OCI-M2 (cell line): ENCODE measurements around the gene XRN1.
"Not testable (repeated sequence)": the region's sequence is repeated elsewhere in the genome, so short reads cannot be mapped to it uniquely, and the experiment has no call there.

ENCODE experiments used
- DNase-seq: peaks from one replicate; lab custom pipeline; 2025; ENCODE audit not compliant: unreplicated experiment; lab: John Stamatoyannopoulos, UW

XRN1 gene

GRCh38 chr3:142447852-142448823, at the start of gene XRN1:
Gene XRN1 (minus strand): TSS chr3:142448037. CDS start chr3:142447944, 93 bp downstream.
- peak; percentile 46 for DNase-seq

- DNase-seq: no peak
Observed at GRCh38 chr3:142495103-142495502, 47.3 kb upstream of the XRN1 start.

DNA sequence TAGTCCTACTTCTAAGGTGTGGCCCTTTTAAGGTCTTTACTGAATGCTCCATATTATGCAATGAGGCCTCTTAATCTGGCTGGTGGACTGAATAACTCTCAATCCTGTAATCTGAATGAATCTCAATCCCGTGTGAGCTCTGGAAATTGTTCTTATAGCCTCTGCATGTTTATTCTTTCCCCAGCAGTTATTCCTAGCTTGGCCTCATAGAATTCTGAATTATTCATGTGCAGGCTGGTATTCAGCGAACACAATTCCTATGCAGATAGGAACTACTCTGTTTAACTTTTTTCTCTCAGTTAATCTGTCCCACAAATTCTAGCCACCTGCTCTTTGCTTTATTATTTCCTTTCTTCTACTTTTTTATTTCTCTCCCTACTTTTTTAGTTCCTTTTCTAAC, 44.3 kb upstream of the XRN1 start:
- DNase-seq: no peak

GRCh38 chr3:142489572-142490323, 41.9 kb upstream of the XRN1 start:
- DNase-seq: no peak

DNA sequence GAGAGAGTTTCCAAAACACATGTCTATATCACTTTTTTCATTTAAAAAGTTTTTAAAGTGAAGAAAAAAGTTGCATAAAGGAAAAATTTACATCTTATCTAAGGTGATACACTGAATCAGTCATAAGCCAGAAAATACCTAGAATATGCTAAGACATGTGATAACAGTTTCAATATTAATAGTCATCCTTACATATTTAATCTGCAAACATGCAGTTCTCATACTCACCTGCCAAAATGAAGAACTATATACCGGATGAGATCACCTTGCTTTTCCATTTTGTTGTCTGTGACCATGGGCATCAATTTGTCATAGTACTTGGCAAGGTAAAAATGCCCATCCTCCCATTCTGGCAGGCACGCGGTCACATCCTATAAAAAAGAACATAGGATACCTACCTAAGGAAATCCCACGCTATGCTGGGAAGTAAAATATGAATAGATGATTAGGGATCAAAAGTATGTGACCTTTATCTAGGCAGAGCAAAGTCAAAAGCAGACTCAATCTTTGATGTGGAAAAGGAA, 37.1 kb upstream of the XRN1 start:
- DNase-seq: no peak

DNA sequence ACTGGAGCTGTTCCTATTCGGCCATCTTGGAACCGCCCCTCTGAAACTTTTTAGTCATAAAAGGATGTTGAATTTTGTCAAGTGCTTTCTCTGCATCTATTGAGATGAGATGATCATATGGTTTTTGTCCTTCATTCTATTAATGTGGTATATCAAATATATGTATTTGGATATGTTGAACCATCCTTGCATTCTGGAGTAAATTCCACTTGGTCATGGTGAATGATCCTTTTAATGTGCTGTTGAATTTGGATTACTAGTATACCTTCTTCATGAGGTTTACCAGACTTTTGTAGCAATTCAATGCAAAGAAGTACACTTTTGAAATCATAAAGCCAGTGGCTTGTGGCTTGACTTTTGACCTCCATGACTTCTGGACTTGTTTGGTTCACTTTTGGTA, 33.4 kb upstream of the XRN1 start:
- DNase-seq: no peak

DNA sequence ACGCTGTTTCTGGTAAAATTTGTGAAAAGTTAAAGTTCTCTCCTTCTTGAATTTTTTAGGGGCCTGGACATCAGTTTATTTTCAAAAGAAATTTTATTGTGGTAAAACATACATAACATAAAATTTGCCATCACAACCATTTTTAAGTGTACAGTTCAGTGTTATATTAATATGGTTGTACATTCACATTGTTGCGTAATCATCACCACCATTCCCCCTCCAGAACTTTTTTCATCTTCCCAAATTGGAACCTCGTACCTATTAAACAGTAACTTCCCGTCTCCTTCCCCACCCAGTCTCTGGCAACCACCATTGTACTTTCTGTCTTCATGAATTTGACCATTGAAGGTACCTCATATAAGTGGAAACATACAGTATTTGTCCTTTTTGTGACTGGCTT, 23.0 kb upstream of the XRN1 start:
- no peak for DNase-seq

DNA sequence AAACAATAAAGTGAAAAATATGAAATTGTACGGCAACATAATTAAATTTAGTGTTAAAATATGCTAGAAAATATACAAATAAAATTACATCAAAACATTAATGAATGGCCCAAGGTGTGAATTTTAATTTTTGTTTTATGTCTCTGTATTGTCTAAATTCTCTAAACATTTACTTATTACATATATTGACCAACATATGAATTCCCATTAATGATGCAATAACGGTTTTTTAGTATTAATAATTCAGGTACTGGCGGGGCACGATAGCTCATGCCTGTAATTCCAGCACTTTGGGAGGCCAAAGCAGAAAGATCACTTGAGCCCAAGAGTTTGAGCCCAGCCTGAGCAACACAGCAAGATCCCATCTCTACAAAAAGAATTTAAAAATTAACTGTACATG, 20.6 kb upstream of the XRN1 start:
- no peak for DNase-seq

- no peak for DNase-seq
Observed at GRCh38 chr3:142467768-142468167, 19.9 kb upstream of the XRN1 start.

- DNase-seq: no peak
Observed at GRCh38 chr3:142460689-142461088, 12.9 kb upstream of the XRN1 start.

DNA sequence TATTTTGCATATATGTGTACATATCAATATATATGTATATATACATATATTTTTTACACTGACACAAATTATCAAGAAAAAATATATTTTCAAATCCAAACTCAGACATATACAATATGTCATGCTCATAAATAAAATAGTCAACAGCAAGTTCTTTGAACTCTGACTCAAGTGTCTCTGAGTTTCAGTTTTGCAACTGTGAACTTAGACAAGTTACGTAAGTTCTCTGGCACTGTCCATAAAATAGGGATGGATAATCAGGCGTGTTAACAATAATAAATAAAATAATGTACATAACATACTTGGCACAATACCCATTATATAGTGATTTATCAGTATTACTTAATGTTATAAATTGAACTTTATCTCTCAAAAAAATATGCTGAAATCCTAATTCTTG, 12.1 kb upstream of the XRN1 start:
- DNase-seq: no peak

- no peak for DNase-seq
Observed at GRCh38 chr3:142459096-142459495, 11.3 kb upstream of the XRN1 start.

GRCh38 chr3:142450881-142451280, 3.0 kb upstream of the XRN1 start:
- no peak for DNase-seq

DNA sequence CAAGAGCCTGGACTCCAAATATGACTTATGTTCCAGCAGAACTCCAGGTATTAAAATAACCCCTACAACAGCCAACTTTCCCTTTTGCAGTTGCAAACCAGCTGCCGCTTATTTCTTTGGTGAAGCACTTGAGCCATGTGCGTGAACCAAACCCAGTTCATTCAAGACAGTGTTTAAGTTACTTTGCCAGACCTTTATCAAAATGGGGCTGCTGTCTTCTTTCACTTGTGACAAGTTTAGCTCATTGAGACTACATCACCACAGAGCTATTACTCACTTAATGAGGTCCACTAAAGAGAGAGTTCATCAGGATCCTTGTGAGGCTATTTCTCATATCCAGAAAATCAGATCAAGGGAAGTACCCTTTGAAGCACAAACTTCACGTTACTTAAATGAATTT, 2.4 kb upstream of the XRN1 start:
- DNase-seq: no peak

DNA sequence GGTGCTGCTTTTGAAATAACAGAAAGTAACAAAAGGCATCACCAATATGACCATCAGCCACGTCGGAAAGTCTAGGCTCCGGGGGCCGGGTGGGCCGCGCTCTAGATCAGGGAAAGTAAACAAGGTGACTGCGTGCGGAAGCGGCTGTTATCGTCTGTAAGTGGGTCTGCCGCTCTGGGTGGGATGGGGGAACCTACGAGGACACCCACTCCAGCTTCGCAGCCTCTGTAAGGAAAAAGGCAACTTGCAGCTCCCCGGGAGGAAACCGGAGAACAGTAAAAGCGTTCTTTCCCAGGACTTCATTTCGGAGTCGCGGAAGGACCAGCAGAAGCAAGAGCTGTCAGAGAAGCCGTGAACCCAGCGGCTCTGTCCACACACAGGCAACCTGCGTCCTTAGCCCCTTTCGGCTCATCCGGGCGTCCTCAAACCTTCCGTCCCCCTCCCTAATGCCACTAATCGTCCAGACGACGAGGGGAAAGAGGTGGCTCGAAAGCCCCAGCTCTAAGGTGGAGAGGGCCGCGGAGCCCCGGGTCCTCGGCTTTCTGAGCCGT, 461 bp downstream of the XRN1 start:
- no peak for DNase-seq

DNA sequence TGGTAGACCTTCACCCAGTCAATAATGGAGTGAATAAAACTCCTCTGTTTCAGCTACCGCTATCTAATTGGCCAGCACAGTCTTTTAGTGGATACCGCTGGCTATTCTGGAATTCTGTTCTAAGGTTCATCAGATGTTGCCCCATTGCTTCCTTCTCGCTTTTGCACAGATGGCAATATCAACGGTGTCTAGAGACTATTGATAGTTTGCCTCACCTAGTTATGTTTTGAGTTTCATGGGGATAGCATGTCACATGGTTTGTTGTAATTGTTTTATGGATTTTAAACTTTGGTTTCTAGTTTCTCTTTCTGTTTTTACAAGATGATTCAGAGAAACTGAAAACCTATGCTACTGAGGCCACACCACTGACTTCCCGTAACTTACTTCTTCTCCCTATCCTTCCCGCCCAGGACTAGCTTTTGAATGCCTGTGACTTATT, 2.0 kb downstream of the XRN1 start:
- DNase-seq: no peak

- DNase-seq: no peak
Observed at GRCh38 chr3:142444343-142444742, 3.5 kb downstream of the XRN1 start.

- not testable (repeated sequence) for DNase-seq
Observed at GRCh38 chr3:142443060-142443459, 4.8 kb downstream of the XRN1 start.

GRCh38 chr3:142439499-142440220, 8.2 kb downstream of the XRN1 start:
- DNase-seq: not testable (repeated sequence)

- not testable (repeated sequence) for DNase-seq
Observed at GRCh38 chr3:142438096-142438495, 9.7 kb downstream of the XRN1 start.
